GM12892 (cell line): ENCODE results near the gene KIAA1671.

ENCODE experiments used
- POLR2A ChIP-seq: IDR thresholded peaks from 2 replicates; pipeline ENCODE4 v1.6.1; 2011; ENCODE audit warnings: low read depth, low read length, control low read depth
- POLR2AphosphoS5 ChIP-seq: IDR thresholded peaks from 2 replicates; pipeline ENCODE4 v1.6.1; 2011; ENCODE audit warnings: low read depth, low read length, control low read depth

DNA sequence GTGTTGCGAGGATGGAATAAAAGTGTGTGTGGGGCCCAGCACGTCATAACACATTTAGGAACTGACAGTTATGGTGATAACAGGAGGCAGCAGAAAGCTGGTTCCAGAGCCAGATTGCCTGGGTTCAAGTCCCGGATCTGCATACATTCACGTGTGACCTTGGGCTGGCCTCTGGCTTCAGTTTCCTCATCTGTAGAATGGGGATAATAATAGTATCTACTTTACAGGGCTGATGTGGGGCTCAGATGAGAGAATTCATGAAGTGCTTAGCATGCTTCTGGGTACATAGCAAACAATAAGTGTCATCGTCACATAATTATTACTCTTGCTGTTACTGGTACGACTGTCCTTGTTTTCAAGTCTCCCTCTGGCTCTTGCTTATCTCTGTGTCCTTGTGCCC, 97.3 kb downstream of the KIAA1671 start:
- TF ChIP-seq POLR2A = no peak
- TF ChIP-seq POLR2AphosphoS5 = no peak
